ENCODE results near the gene KCTD15.

GRCh38 chr19:33864311-33864850 lies 67.7 kb downstream of the KCTD15 start:
- no peak for TF ChIP-seq EZH2 (IDR thresholded peaks at IDR 0.05)
- TF ChIP-seq POLR2AphosphoS5 (IDR thresholded peaks at IDR 0.05; ENCODE audit: borderline replicate concordance, low read depth, low read length), result no peak
